B cell (primary cell): ENCODE results near the gene IL7R.

Experiments
- EZH2 ChIP-seq: IDR thresholded peaks from 2 replicates; pipeline ENCODE4 v1.6.1; 2012; ENCODE audit warnings: borderline replicate concordance, low read depth, mild to moderate bottlenecking, moderate library complexity, low read length; ENCODE audit not compliant: insufficient read depth, poor library complexity, severe bottlenecking
- TF ChIP-seq, protein P1 (sequence below): fragments of 200-600 bp; IDR thresholded peaks from one replicate; pipeline ENCODE4 v1.8.0; 2022; ENCODE audit warnings: antibody characterized with exemption, mild to moderate bottlenecking

DNA sequence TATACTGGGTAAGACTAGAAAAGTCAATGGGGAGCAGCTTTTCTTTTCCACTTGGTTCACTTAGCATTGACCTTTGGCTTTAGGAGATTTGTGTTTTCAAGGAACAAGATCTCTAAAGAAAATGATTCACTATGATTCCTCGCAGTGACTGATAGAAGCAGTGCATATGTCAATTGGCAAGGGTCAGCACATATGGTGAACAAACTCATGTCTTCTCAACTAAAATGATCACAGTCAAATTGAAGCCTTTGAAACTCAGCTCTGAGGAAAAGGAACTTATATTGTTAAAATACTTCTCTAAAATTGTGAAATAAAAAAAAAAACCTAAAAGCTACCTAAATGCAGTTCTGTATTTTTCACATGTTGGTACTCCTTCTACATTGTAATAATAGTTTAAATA lies 43.2 kb upstream of the IL7R start:
- TF ChIP-seq, protein P1, sequence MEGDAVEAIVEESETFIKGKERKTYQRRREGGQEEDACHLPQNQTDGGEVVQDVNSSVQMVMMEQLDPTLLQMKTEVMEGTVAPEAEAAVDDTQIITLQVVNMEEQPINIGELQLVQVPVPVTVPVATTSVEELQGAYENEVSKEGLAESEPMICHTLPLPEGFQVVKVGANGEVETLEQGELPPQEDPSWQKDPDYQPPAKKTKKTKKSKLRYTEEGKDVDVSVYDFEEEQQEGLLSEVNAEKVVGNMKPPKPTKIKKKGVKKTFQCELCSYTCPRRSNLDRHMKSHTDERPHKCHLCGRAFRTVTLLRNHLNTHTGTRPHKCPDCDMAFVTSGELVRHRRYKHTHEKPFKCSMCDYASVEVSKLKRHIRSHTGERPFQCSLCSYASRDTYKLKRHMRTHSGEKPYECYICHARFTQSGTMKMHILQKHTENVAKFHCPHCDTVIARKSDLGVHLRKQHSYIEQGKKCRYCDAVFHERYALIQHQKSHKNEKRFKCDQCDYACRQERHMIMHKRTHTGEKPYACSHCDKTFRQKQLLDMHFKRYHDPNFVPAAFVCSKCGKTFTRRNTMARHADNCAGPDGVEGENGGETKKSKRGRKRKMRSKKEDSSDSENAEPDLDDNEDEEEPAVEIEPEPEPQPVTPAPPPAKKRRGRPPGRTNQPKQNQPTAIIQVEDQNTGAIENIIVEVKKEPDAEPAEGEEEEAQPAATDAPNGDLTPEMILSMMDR: no peak
- no peak for TF ChIP-seq EZH2
